GM19193 (cell line): ENCODE measurements around the gene VTA1.

Source experiments
- POLR2A ChIP-seq: IDR thresholded peaks from 4 replicates; pipeline ENCODE4 v1.6.1; 2011; ENCODE audit not compliant: insufficient read depth, insufficient read length; ENCODE audit errors: extremely low read depth

VTA1 gene

DNA sequence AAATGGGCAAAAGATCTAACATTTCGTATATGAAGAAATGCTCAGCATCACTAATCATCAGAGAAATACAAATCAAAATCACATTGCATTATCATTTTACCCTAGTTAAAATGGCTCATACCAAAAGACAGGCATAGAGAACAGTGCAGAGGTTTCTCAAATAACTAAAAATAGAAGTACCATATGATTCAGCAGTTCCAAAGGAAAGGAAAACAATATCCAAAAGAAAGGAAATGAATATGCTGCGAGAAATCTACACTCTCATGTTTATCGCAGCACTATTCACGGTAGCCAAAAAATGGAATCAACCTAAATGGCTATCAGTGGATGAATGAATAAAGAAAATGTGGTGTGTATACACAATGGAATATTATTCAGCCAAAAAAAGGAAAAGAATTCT is 63.5 kb downstream of the VTA1 start:
- no peak for TF ChIP-seq POLR2A

DNA sequence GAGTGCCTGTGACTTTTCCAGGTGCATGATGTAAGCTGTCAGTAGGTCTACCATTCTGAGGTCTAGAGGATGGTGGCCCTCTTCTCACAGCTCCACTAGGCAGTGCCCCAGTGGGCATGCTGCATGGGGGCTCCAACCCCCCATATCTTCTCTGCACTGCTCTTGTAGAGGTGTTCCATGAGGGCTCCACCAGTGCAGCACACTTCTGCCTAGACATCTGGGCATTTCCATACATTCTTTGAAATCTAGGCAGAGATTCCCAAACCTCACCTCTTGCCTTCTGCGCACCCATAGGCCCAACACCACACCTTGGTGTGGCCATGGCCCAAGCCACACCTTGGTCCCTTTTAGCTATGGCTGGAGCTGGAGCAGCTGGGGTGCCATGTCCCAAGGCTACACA is 66.3 kb downstream of the VTA1 start:
- TF ChIP-seq POLR2A: no peak

DNA sequence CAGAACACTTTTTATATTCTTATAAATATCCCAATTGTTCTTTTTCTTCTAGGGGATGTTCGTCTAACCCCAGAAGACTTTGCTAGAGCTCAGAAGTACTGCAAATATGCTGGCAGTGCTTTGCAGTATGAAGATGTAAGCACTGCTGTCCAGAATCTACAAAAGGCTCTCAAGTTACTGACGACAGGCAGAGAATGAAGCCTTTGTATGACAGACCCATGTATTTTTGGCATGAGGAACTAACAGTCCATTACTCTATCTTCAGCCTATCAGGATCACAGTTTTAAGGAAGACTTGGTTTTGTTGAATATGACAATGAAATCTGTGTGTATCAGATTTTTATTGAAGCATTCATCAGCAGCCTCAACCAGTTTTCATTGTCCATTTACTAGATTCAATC is 71.4 kb downstream of the VTA1 start:
- TF ChIP-seq POLR2A: no peak

DNA sequence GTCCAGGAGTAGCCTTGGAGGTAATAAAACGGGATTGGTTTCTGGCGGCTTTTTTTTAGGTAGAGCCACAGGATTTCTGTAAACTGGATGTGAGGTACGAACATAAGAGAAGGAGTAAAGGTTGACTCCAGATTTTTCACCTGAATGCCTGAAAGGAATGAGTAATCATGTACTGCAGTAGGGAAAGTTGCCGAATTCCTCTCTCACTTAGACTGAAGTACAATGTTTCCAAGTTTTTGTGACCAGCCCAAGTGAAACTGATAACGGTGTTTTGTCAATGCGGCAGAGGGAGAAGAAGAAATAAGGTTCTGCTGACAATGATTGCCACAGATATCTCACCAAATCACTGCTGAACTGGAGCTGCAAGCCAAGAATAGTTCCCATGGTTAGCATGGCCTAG is 75.0 kb downstream of the VTA1 start:
- no peak for TF ChIP-seq POLR2A

DNA sequence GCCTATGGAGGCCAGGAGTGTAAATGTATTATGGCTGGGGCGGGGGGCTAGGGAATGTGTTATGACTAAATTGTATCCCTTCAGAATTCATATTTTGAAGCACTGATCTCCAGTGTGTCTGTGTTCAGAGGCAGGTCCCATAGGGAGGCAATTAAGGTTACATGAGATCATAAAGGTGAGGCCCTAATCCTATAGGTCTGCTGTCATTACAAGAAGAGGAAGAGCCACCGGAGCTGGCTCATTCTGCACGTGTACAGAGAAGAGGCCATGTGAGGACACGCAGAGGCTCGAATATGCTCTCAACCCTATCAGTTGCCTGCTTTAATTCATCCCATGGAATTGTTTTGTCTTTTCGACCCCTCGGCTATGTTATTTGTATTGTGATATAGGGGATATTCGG is 76.9 kb downstream of the VTA1 start:
- TF ChIP-seq POLR2A: no peak

DNA sequence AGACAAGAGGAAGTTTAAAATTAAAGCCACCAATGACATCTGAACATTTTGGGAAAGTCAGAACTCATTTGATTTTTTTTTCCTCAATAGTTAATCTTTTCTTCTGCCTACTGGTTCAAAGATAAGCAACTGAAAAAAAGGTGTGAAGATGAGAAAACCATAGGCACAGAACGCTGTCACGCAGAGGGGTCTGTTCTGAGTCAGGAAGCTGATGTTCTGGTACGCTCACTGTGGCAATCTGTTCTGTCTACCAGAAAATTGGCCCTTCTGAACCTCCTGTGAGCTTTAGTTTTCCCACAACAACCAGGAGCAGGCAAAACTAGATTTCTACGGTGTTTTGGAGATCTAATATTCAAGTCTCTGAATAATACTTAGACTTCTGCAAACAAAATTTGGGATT is 78.1 kb downstream of the VTA1 start:
- no peak for TF ChIP-seq POLR2A

DNA sequence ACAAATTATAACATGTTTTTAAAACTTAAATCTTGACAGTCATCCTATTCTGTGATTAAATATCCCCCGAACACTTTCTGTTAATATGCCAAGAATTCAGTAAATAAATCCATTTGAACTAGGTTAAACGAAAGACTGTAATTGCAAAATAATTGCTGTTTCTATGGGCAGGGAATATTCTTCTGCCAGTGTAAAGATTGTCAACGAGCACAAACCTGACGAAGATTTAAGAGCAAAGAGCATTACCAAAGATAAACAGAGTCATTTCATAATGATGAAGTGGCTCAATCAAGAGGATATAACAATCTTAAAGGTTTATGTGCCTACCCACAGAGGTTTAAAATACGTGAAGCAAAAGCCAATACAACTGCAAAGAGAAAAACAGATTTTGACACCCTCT is 78.5 kb downstream of the VTA1 start:
- TF ChIP-seq POLR2A: no peak

DNA sequence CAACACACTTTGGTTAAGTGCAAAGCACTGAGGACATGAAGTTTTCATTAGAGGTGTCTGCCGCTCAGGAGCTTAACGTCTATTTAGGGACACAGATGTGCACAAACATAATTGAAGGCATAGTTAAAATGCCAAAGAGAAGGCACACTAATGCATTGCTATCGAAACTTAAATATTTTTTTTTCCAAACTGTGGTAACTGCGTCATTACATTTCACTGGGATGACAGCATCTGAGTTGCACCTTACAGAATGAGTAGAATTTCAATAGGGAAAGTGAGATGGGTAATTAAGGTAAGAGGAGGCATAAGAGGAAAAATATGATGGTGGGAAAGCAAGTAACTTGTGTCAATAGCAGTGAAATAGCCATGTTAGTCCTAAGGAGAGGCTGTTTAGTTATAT is 79.7 kb downstream of the VTA1 start:
- TF ChIP-seq POLR2A: no peak

DNA sequence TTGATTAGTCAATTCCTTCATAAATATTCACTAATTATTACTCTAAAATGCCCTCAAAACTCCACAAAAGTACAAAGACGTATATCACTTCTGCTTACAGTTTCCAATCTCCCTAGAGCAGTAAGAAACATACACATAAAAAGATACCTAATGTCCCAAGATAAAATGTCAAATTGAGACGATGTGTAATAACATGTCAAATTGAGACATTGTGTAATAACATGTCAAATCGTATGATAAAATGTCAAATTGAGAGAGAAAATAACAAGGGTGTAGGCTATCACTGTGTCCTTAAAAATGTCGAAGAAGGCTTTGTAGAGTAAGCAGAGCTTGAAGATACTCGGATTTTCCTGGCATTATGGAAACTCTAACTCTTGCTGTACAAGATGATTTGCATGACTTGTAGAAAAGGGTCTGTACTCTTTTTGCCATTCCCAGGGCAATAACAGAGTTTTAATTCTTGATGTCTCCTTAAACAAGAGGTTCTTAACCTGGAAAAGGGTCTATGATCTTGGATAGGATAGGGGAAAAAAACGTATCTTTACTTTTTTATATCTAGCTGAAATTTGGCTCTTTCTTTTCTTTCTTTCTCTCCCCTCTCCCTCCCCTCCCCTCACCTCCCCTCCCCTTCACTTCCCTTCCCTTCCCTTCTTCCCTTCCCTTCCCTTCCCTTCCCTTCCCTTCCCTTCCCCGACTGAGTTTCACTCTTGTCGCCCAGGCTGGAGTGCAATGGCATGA is 87.1 kb downstream of the VTA1 start:
- TF ChIP-seq POLR2A: no peak

DNA sequence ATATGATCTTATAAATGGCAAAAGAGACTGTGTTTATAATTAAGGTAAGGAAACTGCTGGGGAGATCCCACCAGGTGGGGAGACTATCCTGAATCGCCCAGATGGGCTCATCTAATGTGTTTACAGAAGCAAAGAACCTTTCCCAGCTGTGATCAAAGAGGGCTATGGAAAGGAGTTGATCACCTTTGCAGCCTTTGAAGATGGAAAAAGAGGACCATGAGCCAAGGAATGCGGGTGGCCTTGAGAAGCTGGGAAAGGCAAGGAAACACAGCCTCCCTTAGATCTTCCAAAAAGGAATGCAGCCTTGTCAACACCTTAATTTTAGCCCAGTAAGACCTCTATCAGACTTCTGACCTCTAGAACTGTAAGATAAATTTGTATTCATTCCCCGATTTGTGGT is 88.2 kb downstream of the VTA1 start:
- TF ChIP-seq POLR2A: no peak

DNA sequence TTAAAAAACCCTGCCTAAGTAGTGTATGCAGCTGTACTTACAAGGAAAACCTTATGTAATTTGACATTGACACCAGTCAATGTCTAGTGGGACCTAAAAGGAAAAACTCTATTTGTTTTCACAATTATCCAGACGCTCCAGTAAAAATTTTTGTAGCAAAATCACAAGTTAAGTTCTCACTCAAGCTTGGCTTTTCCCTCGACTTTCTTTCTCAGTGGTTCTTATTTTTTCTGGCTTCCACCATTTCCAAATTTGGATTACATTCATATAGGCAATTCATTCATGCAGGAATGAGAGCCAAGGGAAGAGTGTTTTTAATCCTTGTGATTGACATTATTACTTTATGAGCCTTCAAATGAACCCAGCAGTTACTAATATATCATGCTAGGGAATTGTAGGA is 88.7 kb downstream of the VTA1 start:
- no peak for TF ChIP-seq POLR2A

DNA sequence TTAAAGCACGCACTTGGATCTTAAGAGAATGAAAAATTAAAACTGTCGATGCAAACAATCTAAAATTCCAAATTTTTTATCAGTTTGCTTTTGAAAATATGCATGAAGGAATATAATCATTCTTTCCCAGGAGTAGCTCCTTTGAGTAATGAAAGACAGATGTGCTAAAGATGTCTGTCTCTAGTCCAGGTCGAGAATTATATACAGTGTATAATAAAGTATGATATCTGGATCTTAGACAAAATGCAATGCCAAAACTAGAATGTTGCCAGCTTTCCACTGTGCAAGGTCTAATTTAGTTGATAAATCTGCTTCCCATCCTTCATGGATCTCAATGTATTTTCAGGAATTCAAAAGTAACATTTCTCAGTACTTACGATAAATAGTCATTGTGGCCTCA is 89.6 kb downstream of the VTA1 start:
- TF ChIP-seq POLR2A: no peak

DNA sequence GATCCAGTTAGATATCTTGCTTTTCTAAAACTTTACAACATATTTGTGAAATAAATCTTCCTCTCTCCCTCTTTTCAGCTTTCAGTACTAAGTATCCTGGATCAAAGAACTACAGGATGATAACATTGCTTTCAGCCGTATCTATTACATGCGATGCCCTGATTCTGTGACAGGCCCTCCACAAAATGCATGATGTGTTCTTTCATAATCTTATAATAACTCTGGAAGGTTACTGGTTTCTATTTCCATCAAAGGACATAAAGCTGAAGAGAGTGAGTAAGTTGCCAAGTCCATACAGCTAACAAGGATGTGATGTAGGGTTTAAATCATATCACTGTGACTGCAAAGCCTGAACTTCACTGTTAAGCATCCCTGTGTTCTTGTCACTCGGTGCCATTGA is 91.8 kb downstream of the VTA1 start:
- no peak for TF ChIP-seq POLR2A

DNA sequence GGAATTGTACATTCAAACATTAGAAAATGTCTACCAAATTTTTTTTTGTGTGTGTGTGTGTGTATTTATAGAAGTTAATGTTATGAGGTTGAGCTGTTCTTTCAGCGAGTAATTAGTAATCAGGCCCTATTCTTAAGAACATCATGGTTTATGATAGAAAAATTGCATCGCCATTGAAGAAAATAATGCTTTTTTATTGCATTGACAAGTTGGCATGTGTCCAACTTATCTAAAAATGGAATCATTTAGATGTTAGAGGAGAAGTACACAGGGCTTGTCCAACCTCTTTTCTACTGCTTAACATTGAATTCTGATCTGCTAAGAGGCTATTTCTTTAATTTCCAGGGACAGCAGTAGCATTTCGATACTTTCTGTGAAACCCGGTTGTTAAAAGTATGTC is 93.1 kb downstream of the VTA1 start:
- TF ChIP-seq POLR2A: no peak

DNA sequence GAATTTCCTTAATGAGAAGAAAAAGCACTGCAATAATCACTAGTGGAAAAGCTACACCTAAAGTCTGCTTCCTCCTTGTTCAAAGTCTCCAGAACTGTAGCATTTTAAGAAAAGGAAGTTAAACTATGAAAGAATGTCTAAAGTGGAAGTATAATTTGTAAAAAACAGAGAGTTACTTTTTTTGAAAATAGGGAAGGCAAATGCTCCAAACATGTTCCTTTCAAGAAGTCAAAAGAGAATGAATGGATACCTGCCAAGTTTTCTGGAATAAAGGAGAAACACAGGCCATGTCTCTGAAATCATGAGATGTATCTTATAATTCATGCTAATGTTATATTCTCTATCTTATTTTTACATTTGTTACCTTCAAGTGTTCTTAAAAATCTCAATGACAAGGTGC is 94.0 kb downstream of the VTA1 start:
- no peak for TF ChIP-seq POLR2A

DNA sequence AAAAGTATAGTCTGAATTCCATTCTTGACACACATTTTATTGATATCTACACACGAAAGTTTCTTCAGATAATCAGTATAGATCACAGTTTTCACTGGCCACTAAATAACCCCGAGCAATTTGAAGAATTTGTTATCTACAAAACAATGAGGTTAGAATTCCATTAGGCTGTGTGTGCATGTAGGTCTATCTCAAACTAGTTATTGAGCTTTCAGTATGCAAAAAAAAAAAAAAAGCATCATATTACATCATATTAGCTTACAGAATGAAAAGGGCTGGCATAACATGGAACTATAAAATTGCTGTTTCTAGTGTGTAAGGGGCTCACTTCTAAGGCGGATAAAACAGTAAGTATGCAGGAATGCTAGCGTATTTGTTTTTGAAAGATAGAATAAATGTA is 95.2 kb downstream of the VTA1 start:
- no peak for TF ChIP-seq POLR2A

DNA sequence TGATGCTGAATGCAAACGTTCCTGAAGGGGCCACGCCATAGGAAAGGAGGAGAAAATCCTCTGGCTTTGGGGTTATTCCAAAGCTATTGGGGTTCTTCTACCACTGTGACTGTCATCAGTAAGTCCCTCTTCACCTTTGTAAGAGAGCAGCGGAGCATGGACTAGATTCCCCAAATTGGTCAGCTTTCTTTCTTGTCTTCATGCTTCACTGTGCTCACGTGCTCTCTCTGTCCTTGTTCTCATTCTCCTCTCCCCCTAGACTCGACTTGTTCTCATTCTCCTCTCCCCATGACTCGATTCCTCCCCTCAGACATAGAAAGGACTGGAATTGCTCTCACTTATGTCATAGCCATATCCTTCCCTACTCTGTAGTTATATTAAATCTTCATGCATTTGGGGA is 99.9 kb downstream of the VTA1 start:
- no peak for TF ChIP-seq POLR2A
